HG03095 (cell line): ENCODE data around the gene PANX2.
A peak's percentile ranks its signal among the peaks of the same experiment; 100 is the strongest.
"Not testable (repeated sequence)": the region's sequence is repeated elsewhere in the genome, so short reads cannot be mapped to it uniquely, and the experiment has no call there.

ENCODE experiments used
- ATAC-seq: cut with Tn5 transposase; IDR thresholded peaks from one replicate; pipeline ENCODE4 v1.9.1; 2021; ENCODE audit warnings: moderate library complexity; ENCODE audit not compliant: unreplicated experiment

Gene PANX2

DNA sequence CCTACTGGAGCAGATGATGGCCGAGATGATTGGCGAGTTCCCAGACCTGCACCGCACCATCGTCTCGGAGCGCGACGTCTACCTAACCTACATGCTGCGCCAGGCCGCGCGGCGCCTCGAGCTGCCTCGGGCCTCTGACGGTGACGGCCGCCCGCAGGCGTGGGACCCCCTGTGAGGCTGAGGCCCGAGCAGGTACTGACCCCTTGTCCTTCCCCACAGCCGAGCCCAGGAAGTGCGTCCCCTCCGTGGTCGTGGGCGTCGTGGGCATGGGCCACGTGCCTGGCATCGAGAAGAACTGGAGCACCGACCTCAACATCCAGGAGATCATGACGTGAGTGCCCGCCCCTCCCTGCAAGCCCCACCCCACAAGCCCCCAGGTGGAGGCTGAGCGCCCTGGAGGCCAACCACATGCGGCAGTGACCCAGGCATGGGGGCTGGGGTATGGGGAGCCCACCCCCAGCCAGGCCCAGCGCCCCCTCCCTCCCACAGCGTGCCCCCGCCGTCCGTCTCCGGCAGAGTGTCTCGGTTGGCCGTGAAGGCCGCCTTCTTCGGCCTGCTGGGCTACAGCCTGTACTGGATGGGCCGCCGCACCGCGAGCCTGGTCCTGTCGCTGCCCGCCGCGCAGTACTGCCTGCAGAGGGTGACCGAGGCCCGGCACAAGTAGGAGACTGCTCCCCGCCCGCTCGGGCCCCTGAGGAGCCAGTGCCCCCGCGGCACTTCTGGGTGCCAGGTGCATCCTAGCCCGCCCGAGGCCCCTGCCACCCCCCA is 27.5 kb downstream of the PANX2 start:
- ATAC-seq = no peak

DNA sequence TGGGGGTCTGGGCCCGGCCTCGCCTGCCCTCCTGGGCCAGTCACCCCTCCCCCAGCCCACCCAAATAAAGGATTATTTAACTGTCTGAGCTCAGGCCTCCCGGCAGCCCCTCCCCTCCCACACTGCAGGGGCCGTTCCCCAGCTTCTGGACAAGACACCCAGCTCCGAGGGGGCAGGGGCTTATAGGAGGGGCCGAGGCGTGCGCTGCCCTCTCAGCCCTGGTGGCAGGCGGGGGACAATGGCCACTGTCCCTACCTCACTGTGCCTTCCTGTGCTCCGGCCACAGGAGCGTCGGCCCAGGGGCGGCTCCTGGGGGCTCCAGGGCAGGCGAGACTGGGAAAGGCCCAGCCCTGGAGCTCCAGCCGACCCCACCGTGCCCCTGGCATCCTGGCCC is 28.1 kb downstream of the PANX2 start:
- ATAC-seq = no peak

- ATAC-seq = no peak
Observed at GRCh38 chr22:50199251-50199721, 28.8 kb downstream of the PANX2 start.

DNA sequence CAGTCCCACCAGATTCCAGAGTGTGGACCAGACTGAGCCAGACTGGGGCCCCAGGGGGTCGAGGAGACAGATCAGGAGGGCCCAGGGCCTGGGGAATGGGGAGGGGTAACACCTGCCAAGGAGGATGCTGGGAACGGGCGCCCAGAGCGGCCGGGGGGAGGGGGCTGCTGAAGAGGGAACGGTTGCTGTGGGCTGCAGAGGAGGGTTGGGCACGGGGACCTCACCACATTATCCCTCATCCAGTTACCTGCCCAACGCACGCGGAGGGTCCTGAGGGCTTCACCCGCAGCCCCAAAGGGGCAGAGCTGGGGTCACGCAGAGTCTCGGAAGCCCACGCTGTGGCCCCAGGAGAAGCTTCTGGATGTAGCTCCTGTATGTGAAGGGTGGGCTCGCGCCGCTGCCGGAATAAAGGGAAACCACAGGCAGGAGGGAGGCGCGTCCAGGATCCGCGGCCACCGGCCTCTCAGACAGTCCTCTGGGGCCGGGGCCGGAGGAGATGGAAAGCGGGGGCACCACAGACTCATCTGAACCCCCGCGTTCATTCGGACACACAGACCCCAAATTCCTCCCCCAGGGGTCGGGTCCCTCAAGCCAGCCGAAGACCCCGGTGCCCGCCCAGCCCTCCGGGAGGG is 29.4 kb downstream of the PANX2 start:
- no peak for ATAC-seq

- ATAC-seq = peak; percentile 50
Observed at GRCh38 chr22:50200461-50201190, 30.1 kb downstream of the PANX2 start, which contains the start of gene SELENOO. SELENOO (plus strand) TSS chr22:50201011; CDS start chr22:50201037, 26 bp downstream.

- peak; percentile 12 for ATAC-seq
Observed at GRCh38 chr22:50201191-50202129, 30.9 kb downstream of the PANX2 start.

DNA sequence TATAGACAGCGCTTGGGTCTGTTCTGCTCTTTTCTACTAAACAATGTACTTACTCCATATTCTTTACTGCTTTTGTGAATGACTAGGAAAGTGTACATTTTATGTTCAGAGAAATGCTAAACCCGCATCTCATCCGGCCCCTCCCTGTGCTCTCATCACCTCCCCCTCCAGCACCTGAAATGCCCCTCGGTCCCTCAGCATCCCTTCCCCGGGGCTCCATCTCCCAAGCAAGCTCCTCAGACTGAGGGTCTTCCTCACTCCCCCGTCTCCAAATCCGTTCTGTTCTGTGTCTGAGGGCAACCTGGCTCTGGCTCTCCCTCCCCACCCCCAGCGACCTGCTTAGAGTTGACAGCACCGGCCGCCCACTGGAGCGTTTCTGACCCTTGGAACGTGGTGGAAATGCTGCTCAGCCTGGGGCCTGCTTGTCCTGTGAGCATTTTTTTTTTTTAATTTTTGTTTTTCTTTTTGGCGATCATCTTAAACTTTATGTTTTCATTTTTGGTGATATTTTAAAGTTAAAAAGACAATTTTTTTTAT is 31.7 kb downstream of the PANX2 start:
- ATAC-seq = no peak

GRCh38 chr22:50203288-50203687 is 32.8 kb downstream of the PANX2 start:
- ATAC-seq = no peak

GRCh38 chr22:50204571-50204970 is 34.0 kb downstream of the PANX2 start:
- ATAC-seq = no peak

- not testable (repeated sequence) for ATAC-seq
Observed at GRCh38 chr22:50204998-50205397, 34.5 kb downstream of the PANX2 start.

DNA sequence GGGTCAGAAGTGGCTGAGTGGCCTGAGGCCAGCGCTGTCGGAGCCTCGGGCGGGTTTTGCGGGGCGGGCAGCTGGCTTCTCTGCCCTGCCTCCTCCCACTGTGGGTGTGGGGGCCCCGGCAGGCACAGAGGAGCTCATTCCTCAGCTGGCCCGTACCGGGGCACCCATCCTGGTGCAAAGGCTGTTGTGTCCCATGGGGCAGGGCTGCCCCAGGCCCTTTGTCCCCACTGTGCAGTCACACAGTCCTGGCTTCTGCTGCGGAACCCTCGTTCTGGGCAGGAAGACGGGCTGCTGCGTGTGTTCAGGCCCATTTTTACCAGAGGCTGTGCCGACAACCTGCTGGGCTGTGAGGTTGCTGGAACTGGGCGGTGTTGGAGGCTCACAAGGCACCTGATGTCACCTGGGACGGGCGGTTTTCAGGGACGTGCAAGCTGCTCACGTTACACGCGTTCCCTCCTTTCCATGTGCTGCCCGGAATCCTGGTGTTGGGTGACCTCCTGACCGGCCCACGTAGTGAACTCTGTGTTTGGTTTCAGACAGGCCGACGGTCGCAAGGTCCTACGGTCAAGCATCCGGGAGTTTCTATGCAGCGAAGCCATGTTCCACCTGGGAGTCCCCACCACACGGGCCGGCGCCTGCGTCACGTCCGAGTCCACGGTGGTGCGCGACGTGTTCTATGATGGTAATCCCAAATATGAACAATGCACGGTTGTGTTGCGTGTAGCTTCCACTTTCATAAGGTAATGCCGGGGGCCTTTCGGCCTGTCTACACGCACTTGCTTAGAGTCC is 35.4 kb downstream of the PANX2 start:
- no peak for ATAC-seq

DNA sequence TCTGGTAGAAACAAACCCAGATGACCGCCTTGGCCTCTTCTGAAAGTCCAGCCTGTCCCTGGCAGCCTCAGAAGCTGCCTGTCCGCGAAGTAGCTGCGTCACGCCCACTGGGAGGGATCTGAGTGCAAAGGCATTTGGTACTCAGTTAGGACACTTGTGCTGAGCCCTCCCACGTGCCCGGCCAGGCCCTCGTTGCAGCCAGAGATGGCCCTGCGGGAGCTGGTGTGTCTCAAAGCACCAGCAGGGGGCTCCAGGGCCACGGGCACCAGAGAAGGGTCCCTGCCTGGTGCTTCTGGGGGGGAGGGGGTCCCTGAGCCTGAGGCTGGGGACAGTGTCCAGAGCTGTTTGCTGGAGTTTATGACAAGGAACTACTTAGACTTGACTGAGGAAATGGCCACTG is 36.1 kb downstream of the PANX2 start:
- ATAC-seq = no peak

DNA sequence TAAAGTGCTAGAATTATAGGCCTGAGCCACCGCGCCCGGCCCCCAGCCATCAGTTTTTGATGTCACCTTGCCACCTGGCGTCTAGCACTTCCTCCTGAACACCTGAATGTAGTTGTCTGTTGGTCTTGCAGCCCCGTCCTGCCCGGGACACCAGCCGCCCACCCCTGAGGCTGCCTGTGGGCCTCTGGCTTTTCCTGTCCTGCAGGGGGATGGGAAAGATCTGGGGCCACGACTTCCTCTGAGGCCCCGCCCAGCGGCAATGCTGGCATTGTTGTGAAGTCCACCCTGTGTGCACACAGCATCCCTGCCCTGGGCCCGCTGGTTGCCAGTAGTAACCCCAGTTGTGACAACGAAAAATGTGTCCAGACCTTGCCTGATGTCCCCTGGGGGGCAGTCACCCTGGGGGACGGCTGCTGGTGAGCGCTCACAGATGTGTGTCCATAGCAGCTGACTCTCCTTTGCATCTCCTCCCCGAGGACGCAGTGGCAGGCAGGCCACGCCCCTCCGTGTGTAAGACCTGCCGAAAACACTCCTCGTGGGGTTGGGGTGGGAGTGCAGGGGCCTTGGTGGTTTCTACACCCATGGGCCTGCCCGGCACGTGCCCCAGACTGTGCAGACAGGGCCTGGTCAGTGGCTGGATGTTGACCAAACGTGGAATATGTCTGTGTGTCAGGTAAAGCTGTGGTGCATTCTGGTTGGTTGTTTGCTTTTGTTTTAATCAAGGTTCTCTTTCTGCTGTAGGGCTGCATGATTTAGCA is 37.0 kb downstream of the PANX2 start:
- no peak for ATAC-seq

GRCh38 chr22:50208430-50208938 is 38.0 kb downstream of the PANX2 start:
- ATAC-seq = no peak

GRCh38 chr22:50208939-50209892 is 38.7 kb downstream of the PANX2 start:
- ATAC-seq = no peak

DNA sequence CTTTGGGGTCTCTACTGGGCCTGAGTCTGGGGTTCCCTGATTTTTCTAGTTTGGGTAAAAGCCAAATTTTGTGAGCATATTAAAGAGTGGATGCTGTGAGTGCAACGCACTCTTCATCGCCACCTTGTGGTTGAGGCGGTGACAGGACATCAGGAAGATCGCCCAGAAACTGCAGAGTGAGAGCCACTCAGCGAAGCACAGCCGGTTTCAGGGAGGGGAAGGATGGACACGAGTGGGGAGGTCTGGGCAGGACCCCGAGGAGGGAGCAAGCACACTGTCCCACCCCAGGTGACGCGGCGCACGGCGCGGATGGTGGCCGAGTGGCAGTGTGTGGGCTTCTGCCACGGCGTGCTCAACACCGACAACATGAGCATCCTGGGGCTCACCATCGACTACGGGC is 39.4 kb downstream of the PANX2 start:
- ATAC-seq = no peak

GRCh38 chr22:50210378-50211139 is 40.0 kb downstream of the PANX2 start:
- ATAC-seq = no peak
